K562 (cell line): ENCODE data around the gene HNRNPF. TPM values are rescaled to one million over a fixed set of nuclear protein-coding genes. Genes with fewer than 3 reads are reported as not detected.

Experiments used
- polyA plus RNA-seq, 8 experiments: library from polyadenylated mRNA; depleted of rRNA in 4 of 8; stranded (reverse) in 5 of 8; unstranded in 3 of 8; fragments of >200 nt; fragmentation: Nextera tagmentation in 2 of 8; fragmentation: Illumina TruSeq in 1 of 8; extraction: Ambion mirVana in 2 of 8; extraction: Trizol in 1 of 8; gene quantifications; 2 replicates each; pipeline versions ENCODE4 v1.2.1 to v1.2.3, GENCODE V29; 2011 to 2014; ENCODE audit warnings: inconsistent platforms in 1 of 8, missing spikeins in 1 of 8
- total RNA-seq, 7 experiments: library from RNA; depleted of rRNA in 6 of 7; stranded (reverse); fragments of >200 nt in 6 of 7; fragmentation: Illumina TruSeq in 2 of 7; extraction: Trizol in 2 of 7; gene quantifications; 2 replicates each; pipeline versions ENCODE4 v1.2.1 to v1.2.3, GENCODE V29; 2011 to 2021; ENCODE audit warnings: low replicate concordance in 1 of 7
- TF ChIP-seq, protein P1 (sequence below): fragments of 450-650 bp; conservative IDR thresholded peaks from 2 replicates; pipeline ENCODE4 v1.6.1; 2016; ENCODE audit warnings: missing genetic modification characterization, low read depth, mild to moderate bottlenecking, control low read depth, missing compliant biosample characterization
- TF ChIP-seq, protein P2 (sequence below): fragments of 450-650 bp; IDR thresholded peaks from 2 replicates; pipeline ENCODE4 v1.7.1; 2018; ENCODE audit warnings: mild to moderate bottlenecking, low read depth; ENCODE audit not compliant: partially characterized antibody

HNRNPF gene
- total and polyA plus RNA-seq, 9 of the 15 experiments (the other 6 are each of a cell fraction or from before 2014, with no cell fraction given): 192 to 489 (median 416) TPM

DNA sequence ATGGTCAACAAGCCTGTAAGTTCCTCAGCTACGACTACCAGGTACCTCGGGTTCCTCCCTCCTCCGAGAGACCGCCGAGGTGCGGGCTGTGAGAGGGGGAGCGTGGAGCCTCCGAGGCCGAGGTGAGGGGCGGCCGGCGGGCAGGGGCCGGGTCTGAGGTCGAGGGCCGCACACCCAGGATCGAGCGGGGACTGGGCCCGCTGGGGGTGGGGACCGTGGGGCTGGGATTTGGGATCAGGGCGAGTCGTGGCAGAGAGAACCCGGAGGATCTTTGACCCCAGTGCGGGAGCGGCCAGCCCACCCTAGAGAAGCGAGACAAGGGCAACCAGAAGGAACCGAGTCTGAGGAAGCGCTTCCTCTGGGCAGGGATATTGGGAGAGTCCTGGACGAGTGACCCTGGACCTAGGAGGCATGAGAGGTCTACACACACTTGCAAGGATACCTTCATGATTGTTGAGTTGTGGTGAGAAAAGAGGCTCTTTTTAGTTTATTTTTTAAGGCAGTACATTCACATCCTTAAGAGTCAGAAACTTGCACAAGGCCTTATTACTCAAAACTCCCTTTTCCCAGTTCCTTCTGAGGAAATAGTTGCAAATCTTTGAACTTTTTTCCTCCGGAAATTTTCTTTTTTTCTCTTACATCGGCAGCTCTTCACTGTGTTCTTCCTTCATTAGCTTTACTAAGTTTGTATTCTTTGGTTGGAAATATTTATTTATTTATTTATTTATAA, 28.3 kb upstream of the HNRNPF start (continued):
- TF ChIP-seq, protein P1, sequence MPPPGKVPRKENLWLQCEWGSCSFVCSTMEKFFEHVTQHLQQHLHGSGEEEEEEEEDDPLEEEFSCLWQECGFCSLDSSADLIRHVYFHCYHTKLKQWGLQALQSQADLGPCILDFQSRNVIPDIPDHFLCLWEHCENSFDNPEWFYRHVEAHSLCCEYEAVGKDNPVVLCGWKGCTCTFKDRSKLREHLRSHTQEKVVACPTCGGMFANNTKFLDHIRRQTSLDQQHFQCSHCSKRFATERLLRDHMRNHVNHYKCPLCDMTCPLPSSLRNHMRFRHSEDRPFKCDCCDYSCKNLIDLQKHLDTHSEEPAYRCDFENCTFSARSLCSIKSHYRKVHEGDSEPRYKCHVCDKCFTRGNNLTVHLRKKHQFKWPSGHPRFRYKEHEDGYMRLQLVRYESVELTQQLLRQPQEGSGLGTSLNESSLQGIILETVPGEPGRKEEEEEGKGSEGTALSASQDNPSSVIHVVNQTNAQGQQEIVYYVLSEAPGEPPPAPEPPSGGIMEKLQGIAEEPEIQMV (tag): no peak
- TF ChIP-seq, protein P2, sequence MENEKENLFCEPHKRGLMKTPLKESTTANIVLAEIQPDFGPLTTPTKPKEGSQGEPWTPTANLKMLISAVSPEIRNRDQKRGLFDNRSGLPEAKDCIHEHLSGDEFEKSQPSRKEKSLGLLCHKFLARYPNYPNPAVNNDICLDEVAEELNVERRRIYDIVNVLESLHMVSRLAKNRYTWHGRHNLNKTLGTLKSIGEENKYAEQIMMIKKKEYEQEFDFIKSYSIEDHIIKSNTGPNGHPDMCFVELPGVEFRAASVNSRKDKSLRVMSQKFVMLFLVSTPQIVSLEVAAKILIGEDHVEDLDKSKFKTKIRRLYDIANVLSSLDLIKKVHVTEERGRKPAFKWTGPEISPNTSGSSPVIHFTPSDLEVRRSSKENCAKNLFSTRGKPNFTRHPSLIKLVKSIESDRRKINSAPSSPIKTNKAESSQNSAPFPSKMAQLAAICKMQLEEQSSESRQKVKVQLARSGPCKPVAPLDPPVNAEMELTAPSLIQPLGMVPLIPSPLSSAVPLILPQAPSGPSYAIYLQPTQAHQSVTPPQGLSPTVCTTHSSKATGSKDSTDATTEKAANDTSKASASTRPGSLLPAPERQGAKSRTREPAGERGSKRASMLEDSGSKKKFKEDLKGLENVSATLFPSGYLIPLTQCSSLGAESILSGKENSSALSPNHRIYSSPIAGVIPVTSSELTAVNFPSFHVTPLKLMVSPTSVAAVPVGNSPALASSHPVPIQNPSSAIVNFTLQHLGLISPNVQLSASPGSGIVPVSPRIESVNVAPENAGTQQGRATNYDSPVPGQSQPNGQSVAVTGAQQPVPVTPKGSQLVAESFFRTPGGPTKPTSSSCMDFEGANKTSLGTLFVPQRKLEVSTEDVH: no peak
